ENCODE measurements around the gene TAF4.

The TAF4 gene

DNA sequence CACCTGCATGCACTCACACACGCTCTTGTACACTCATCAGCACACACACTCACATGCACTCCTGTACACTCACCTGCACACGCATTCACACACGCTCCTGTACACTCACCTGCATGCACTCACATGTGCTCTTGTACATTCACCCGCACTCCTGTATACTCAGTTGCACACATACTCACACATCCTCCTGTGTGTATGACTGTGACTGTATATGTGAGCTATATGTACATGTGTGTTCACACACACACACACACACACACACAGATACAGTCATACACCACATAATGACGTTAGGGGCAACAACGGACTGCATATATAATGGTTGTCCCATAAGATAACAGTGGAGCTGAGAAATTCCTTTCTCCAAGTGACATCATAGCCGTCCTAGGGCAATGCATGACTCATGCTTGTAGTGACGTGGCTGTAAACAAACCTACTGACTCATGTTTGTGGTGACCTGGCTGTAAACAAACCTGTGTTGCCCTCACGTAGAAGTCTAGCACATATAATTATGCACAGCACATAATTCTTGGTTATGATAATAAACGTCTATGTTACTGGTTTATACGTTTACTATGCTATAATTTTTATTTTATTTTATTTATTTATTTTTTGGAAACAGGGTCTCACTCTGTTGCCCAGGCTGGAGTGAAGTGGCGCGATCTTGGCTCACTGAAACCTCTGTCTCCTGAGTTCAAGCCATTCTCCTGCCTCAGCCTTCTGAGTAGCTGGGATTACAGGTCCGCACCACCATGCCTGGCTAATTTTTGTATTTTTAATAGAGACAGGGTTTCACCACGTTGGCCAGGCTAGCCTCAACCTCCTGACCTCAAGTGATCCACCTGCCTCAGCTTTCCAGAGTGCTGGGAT lies 22.8 kb upstream of the TAF4 start (continued):
- TF ChIP-seq ZNF776 (tag by site-specific recombination; IDR thresholded peaks at IDR 0.05; ENCODE audit: borderline replicate concordance): no peak
- TF ChIP-seq ZNF394 (tag by site-specific recombination; IDR thresholded peaks at IDR 0.05; ENCODE audit: borderline replicate concordance): peak; percentile 70
- no peak for TF ChIP-seq ZNF214 (tag by site-specific recombination; IDR thresholded peaks at IDR 0.05; ENCODE audit: borderline replicate concordance)
- TF ChIP-seq, protein P1, sequence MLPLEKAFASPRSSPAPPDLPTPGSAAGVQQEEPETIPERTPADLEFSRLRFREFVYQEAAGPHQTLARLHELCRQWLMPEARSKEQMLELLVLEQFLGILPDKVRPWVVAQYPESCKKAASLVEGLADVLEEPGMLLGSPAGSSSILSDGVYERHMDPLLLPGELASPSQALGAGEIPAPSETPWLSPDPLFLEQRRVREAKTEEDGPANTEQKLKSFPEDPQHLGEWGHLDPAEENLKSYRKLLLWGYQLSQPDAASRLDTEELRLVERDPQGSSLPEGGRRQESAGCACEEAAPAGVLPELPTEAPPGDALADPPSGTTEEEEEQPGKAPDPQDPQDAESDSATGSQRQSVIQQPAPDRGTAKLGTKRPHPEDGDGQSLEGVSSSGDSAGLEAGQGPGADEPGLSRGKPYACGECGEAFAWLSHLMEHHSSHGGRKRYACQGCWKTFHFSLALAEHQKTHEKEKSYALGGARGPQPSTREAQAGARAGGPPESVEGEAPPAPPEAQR (tag by site-specific recombination; IDR thresholded peaks at IDR 0.05): peak; percentile 65; the same call in 1 of the 2 replicates
- TF ChIP-seq, protein P2, sequence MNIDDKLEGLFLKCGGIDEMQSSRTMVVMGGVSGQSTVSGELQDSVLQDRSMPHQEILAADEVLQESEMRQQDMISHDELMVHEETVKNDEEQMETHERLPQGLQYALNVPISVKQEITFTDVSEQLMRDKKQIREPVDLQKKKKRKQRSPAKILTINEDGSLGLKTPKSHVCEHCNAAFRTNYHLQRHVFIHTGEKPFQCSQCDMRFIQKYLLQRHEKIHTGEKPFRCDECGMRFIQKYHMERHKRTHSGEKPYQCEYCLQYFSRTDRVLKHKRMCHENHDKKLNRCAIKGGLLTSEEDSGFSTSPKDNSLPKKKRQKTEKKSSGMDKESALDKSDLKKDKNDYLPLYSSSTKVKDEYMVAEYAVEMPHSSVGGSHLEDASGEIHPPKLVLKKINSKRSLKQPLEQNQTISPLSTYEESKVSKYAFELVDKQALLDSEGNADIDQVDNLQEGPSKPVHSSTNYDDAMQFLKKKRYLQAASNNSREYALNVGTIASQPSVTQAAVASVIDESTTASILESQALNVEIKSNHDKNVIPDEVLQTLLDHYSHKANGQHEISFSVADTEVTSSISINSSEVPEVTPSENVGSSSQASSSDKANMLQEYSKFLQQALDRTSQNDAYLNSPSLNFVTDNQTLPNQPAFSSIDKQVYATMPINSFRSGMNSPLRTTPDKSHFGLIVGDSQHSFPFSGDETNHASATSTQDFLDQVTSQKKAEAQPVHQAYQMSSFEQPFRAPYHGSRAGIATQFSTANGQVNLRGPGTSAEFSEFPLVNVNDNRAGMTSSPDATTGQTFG (tag by site-specific recombination; IDR thresholded peaks at IDR 0.05; ENCODE audit: borderline replicate concordance): peak; percentile 78; the same call in 1 of the 2 replicates
- no peak for TF ChIP-seq ZNF16 (tag by site-specific recombination; IDR thresholded peaks at IDR 0.05; ENCODE audit: low read depth)
- TF ChIP-seq KLF8 (tag by site-specific recombination; IDR thresholded peaks at IDR 0.05): peak; percentile 91
- no peak for TF ChIP-seq ZNF747 (tag by site-specific recombination; IDR thresholded peaks at IDR 0.05)
- peak; percentile 80 for TF ChIP-seq ZSCAN23 (tag by site-specific recombination; IDR thresholded peaks at IDR 0.05)
- 0 out of 2 replicates have a peak, but pooled peaks have one; percentile 16 for TF ChIP-seq ZNF404 (tag by site-specific recombination; IDR thresholded peaks at IDR 0.05)
- TF ChIP-seq, protein P3, sequence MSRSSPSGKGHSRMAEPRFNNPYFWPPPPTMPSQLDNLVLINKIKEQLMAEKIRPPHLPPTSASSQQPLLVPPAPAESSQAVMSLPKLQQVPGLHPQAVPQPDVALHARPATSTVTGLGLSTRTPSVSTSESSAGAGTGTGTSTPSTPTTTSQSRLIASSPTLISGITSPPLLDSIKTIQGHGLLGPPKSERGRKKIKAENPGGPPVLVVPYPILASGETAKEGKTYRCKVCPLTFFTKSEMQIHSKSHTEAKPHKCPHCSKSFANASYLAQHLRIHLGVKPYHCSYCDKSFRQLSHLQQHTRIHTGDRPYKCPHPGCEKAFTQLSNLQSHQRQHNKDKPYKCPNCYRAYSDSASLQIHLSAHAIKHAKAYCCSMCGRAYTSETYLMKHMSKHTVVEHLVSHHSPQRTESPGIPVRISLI (tag by site-specific recombination; IDR thresholded peaks at IDR 0.05): no peak
- no peak for TF ChIP-seq ZFP41 (tag by site-specific recombination; IDR thresholded peaks at IDR 0.05; ENCODE audit: borderline replicate concordance)
- TF ChIP-seq ZNF416 (tag by site-specific recombination; IDR thresholded peaks at IDR 0.05): no peak; the same call in 1 of the 2 replicates
- 0 out of 2 replicates have a peak, but pooled peaks have one; percentile 8 for TF ChIP-seq ZNF654 (tag by site-specific recombination; IDR thresholded peaks at IDR 0.05; ENCODE audit: low read depth)
- TF ChIP-seq SALL2 (tag by site-specific recombination; IDR thresholded peaks at IDR 0.05; ENCODE audit: borderline replicate concordance): 0 out of 2 replicates have a peak, but pooled peaks have one; percentile 47
- TF ChIP-seq RBAK (tag by site-specific recombination; IDR thresholded peaks at IDR 0.05): no peak
- no peak for TF ChIP-seq ZNF175 (tag by site-specific recombination; IDR thresholded peaks at IDR 0.05)
- TF ChIP-seq FEZF1 (tag by site-specific recombination; IDR thresholded peaks at IDR 0.05): no peak
- TF ChIP-seq ZBTB20 (tag by site-specific recombination; IDR thresholded peaks at IDR 0.05): no peak
- peak; percentile 35; the same call in 1 of the 2 replicates for TF ChIP-seq ZNF658 (tag by site-specific recombination; IDR thresholded peaks at IDR 0.05)
- peak; percentile 90 for TF ChIP-seq ZFP69B (tag by site-specific recombination; IDR thresholded peaks at IDR 0.05)
- TF ChIP-seq, protein P4, sequence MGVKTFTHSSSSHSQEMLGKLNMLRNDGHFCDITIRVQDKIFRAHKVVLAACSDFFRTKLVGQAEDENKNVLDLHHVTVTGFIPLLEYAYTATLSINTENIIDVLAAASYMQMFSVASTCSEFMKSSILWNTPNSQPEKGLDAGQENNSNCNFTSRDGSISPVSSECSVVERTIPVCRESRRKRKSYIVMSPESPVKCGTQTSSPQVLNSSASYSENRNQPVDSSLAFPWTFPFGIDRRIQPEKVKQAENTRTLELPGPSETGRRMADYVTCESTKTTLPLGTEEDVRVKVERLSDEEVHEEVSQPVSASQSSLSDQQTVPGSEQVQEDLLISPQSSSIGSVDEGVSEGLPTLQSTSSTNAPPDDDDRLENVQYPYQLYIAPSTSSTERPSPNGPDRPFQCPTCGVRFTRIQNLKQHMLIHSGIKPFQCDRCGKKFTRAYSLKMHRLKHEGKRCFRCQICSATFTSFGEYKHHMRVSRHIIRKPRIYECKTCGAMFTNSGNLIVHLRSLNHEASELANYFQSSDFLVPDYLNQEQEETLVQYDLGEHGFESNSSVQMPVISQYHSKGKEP (tag by site-specific recombination; IDR thresholded peaks at IDR 0.05): no peak
- TF ChIP-seq ZNF843 (tag by site-specific recombination; IDR thresholded peaks at IDR 0.05): peak; percentile 43; the same call in 1 of the 2 replicates
- no peak for TF ChIP-seq HOXD13 (CRISPR knock-in tag; IDR thresholded peaks at IDR 0.05; ENCODE audit: borderline replicate concordance)
- TF ChIP-seq ZNF184 (tag by site-specific recombination; IDR thresholded peaks at IDR 0.05): peak; percentile 94
- no peak for TF ChIP-seq ZNF354C (tag by site-specific recombination; IDR thresholded peaks at IDR 0.05; ENCODE audit: borderline replicate concordance, low read depth)
- no peak for TF ChIP-seq GFI1B (tag by site-specific recombination; IDR thresholded peaks at IDR 0.05)
- no peak for TF ChIP-seq ZNF596 (tag by site-specific recombination; IDR thresholded peaks at IDR 0.05)
- no peak for TF ChIP-seq ZNF707 (tag by site-specific recombination; IDR thresholded peaks at IDR 0.05)
- TF ChIP-seq ZNF169 (tag by site-specific recombination; IDR thresholded peaks at IDR 0.05): peak; percentile 92
- no peak for TF ChIP-seq ZNF830 (tag by site-specific recombination; IDR thresholded peaks at IDR 0.05; ENCODE audit: low read depth)
- no peak for TF ChIP-seq ZNF341 (tag by site-specific recombination; IDR thresholded peaks at IDR 0.05; ENCODE audit: low read depth)
- no peak for TF ChIP-seq EGR2 (tag by site-specific recombination; IDR thresholded peaks at IDR 0.05; ENCODE audit: low read depth)

All from HEK293 (cell line).